Measurements from ENCODE around the gene CLIP2.

CLIP2 gene

DNA sequence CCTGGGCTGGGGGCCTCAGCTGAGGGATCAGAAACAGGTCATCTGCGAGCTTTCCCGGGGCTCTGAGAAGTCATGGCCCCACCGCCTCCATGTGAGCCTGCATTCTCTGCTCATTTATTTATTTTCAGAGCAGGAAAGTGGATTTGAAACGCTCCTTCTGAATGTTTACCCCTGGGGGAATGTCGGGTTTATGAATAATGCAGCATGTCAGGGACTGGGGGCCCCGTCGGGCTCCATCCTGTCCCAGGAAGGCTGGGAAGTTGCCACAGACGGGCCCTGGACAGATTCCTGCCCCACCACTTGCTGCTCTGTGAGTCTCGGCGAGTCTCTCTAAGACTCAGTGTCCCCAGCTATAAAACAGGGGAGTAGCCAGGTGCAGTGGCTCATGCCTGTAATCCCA, 152.6 kb downstream of the CLIP2 start:
- Histone ChIP-seq H3K27me3 (replicated peaks; ENCODE audit: control insufficient read depth, insufficient read depth, low read length, poor library complexity, severe bottlenecking) (no peaks in the 10 kb centered on the region), H3K36me3 (ENCODE audit: control insufficient read depth, insufficient read depth, low read length) (no peaks in the 10 kb centered on the region), H3K4me3 (ENCODE audit: insufficient read depth, low read depth, low read length, poor library complexity, severe bottlenecking) (no peak overlapping the region), H3K4me1 (ENCODE audit: control insufficient read depth, insufficient read depth, low read length, poor library complexity, severe bottlenecking) (no peaks in the 10 kb centered on the region), H3K9me3 (ENCODE audit: control insufficient read depth, low read length) (no peaks in the 10 kb centered on the region), H3K27ac (ENCODE audit: insufficient read depth, low read length, poor library complexity, severe bottlenecking) (no peak overlapping the region)
- DNase-seq = no peak

DNA sequence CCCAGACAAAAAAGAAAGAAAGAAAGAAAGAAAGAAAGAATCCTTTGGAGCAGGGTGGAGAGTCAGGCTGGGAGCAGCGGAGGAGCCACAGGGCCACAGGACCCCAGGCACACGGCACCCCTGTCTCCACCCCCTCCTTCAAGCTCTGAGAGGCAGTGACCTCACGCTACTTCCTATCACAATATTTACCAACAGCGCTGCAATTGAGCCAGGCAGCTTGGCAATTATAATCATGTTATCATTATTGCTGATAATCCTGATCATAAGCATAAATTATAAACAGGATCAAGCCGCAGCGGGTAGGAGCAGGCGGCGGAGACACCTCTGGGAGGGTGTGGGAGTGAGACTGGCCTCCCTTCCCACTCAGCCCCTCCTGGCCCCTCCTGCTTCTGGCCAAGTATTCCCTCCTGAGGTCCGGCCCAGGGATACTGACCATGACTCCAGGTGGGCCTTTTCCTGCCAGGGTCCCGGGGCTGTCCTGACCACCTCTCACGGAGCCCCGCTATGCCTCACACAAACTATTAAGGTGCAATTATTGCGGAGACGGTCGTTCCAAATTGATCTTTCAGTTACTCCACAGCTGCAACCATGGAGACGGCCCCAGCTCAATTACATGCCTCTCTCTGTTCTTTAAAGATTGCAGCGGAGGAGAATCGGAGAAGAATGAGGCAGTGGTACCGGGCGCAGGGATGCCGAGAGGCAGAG, 154.5 kb downstream of the CLIP2 start:
- Histone ChIP-seq H3K9me3 (ENCODE audit: control insufficient read depth, low read length) (no peaks in the 10 kb centered on the region), H3K4me3 (ENCODE audit: insufficient read depth, low read depth, low read length, poor library complexity, severe bottlenecking) (no peak overlapping the region), H3K36me3 (ENCODE audit: control insufficient read depth, insufficient read depth, low read length) (no peaks in the 10 kb centered on the region), H3K27ac (ENCODE audit: insufficient read depth, low read length, poor library complexity, severe bottlenecking) (no peak overlapping the region), H3K27me3 (replicated peaks; ENCODE audit: control insufficient read depth, insufficient read depth, low read length, poor library complexity, severe bottlenecking) (no peaks in the 10 kb centered on the region), H3K4me1 (ENCODE audit: control insufficient read depth, insufficient read depth, low read length, poor library complexity, severe bottlenecking) (no peaks in the 10 kb centered on the region)
- no peak for DNase-seq

DNA sequence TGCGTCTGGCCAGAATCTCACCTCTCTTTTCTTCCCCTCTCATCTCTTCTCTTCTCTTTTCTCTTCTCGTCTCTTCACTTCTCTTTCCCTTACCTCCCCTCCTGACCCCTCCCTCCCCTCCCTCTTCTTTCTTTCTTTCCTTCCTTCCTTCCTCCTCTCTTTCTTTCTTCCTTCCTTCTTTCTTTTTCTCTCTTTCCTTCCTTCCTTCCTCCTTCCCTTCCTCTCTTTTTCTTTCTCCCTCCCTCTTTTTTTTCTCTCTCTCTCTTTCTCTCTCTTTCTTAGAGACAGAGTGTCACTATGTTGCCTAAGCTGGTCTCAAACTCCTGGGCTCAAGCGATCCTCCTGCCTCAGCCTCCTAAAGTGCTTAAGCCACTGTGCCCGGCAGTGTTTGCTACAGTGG, 159.9 kb downstream of the CLIP2 start:
- no peaks in the 10 kb centered on the region for H3K36me3 ChIP-seq (ENCODE audit: control insufficient read depth, insufficient read depth, low read length)
- no peaks in the 10 kb centered on the region for H3K27me3 ChIP-seq (replicated peaks; ENCODE audit: control insufficient read depth, insufficient read depth, low read length, poor library complexity, severe bottlenecking)
- H3K4me3 ChIP-seq (ENCODE audit: insufficient read depth, low read depth, low read length, poor library complexity, severe bottlenecking) = no peak overlapping the region
- H3K9me3 ChIP-seq (ENCODE audit: control insufficient read depth, low read length) = no peaks in the 10 kb centered on the region
- DNase-seq = no peak
- no peak overlapping the region for H3K27ac ChIP-seq (ENCODE audit: insufficient read depth, low read length, poor library complexity, severe bottlenecking)
- H3K4me1 ChIP-seq (ENCODE audit: control insufficient read depth, insufficient read depth, low read length, poor library complexity, severe bottlenecking) = peaks cover 14% of the 10 kb centered on the region

DNA sequence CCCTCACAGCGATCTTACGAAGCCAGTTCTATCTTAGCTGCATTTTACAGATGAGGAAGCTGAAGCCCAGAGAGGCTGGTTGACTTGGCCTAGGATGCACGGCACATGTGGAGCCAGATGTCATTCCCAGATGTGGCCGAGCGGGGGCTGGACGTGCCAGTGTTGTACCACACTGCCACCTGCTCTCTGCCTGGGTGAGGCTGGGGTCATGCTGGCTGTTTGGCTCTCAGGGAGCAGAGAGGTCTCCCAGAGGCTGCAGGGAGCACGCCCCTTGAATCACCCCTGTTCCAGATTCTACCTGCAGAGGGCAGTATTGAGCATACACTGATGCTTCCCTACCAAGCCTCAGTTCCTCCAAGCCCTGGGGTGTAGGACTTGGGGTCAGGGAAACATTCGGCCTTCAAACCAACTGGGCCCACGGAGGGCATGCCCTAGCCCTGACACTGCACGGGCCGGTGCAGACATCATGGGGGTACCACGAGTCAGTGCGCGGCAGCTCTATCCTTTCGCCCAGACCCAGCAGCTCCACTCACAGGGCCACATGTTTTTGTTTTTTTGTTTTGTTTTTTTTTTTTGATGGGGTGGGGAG, 160.7 kb downstream of the CLIP2 start:
- Histone ChIP-seq H3K9me3 (ENCODE audit: control insufficient read depth, low read length) (no peaks in the 10 kb centered on the region), H3K27me3 (replicated peaks; ENCODE audit: control insufficient read depth, insufficient read depth, low read length, poor library complexity, severe bottlenecking) (no peaks in the 10 kb centered on the region), H3K36me3 (ENCODE audit: control insufficient read depth, insufficient read depth, low read length) (no peaks in the 10 kb centered on the region), H3K4me3 (ENCODE audit: insufficient read depth, low read depth, low read length, poor library complexity, severe bottlenecking) (no peak overlapping the region), H3K4me1 (ENCODE audit: control insufficient read depth, insufficient read depth, low read length, poor library complexity, severe bottlenecking) (peaks cover 14% of the 10 kb centered on the region), H3K27ac (ENCODE audit: insufficient read depth, low read length, poor library complexity, severe bottlenecking) (no peak overlapping the region)
- DNase-seq = peak; percentile 22 to 52 (median 32)

DNA sequence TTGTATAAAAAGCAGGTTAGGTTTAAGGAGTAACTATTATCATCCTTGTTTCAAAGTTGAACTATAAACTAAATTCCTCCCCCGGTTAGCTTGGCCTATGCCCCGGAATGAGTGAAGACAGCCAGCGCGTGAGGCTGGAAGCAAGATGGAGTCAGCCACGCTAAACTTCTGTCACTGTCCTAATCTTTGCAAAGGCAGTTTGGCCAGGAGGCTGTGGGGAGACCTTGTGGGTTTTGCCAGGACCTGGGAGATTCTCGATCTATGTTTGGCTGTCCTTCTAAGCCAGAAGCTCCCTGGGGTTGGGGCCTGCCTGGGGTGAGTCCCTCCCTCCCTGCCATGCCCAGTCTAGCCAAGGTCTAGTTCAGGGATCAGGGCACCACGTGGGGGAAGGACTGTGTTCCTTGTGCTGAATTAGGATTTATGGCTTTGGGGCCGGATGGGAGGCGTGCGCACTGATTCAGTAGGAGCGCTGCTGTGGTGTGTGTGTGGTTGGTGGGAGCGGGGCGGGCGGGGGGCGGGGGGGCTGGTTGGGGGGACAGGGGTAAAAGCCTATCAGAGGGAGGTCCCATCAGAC, 163.6 kb downstream of the CLIP2 start:
- Histone ChIP-seq H3K27me3 (replicated peaks; ENCODE audit: control insufficient read depth, insufficient read depth, low read length, poor library complexity, severe bottlenecking) (no peaks in the 10 kb centered on the region), H3K27ac (ENCODE audit: insufficient read depth, low read length, poor library complexity, severe bottlenecking) (peak overlapping the region; percentile 85), H3K9me3 (ENCODE audit: control insufficient read depth, low read length) (no peaks in the 10 kb centered on the region), H3K4me3 (ENCODE audit: insufficient read depth, low read depth, low read length, poor library complexity, severe bottlenecking) (peak overlapping the region; percentile 35), H3K36me3 (ENCODE audit: control insufficient read depth, insufficient read depth, low read length) (no peaks in the 10 kb centered on the region), H3K4me1 (ENCODE audit: control insufficient read depth, insufficient read depth, low read length, poor library complexity, severe bottlenecking) (peaks cover 14% of the 10 kb centered on the region)
- peak in 1 of 3 donors; percentile 12 for DNase-seq

DNA sequence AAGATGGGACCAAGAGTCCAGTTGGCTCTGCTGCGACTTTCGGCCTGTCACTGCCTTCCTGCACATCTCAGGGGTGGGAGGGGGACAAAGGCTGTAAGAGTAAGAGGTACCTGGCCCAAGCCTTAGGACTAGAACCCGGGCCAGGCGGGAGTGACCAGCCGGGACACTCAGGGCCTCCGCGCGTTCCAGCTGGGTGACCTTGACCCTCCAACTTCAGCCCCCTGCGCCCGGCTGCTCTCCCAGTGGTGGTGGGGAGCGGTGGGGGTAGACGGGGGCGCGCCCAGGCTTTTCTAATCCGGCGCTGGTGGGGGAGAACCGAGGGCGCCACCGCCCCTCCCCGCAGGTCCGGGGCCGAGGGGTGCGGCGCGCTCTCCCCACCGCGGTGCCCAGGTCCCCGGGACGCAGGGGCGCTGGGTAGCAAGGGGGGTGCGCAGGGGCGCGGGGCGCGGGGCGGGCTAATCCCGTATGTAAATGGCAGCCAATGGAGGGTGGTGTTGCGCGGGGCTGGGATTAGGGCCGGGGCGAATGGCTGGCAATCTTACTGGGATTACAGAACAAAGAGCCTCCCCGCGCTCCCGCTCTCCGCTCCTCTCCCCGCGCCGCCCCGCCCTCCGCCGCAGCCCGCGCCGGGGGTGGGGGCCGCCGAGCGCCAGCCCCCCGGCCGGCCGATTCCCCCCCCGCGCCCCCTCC, 164.3 kb downstream of the CLIP2 start, which contains the start of gene GTF2IRD1:
Gene GTF2IRD1 (plus strand): TSS at position 585 of the 690 bp plus-strand sequence. CDS start 54,175 bp downstream, outside the sequence.
- H3K4me3 ChIP-seq (ENCODE audit: insufficient read depth, low read depth, low read length, poor library complexity, severe bottlenecking) = peak within 1 kb of the TSS; percentile 62
- H3K4me1 ChIP-seq (ENCODE audit: control insufficient read depth, insufficient read depth, low read length, poor library complexity, severe bottlenecking) = peaks cover 14% of the 10 kb centered on the region
- H3K9me3 ChIP-seq (ENCODE audit: control insufficient read depth, low read length) = no peaks in the 10 kb centered on the region
- DNase-seq = peak; percentile 45 to 54 (median 49)
- H3K36me3 ChIP-seq (ENCODE audit: control insufficient read depth, insufficient read depth, low read length) = no peaks in the 10 kb centered on the region
- H3K27me3 ChIP-seq (replicated peaks; ENCODE audit: control insufficient read depth, insufficient read depth, low read length, poor library complexity, severe bottlenecking) = no peaks in the 10 kb centered on the region
- peak within 1 kb of the TSS; percentile 85 for H3K27ac ChIP-seq (ENCODE audit: insufficient read depth, low read length, poor library complexity, severe bottlenecking)

DNA sequence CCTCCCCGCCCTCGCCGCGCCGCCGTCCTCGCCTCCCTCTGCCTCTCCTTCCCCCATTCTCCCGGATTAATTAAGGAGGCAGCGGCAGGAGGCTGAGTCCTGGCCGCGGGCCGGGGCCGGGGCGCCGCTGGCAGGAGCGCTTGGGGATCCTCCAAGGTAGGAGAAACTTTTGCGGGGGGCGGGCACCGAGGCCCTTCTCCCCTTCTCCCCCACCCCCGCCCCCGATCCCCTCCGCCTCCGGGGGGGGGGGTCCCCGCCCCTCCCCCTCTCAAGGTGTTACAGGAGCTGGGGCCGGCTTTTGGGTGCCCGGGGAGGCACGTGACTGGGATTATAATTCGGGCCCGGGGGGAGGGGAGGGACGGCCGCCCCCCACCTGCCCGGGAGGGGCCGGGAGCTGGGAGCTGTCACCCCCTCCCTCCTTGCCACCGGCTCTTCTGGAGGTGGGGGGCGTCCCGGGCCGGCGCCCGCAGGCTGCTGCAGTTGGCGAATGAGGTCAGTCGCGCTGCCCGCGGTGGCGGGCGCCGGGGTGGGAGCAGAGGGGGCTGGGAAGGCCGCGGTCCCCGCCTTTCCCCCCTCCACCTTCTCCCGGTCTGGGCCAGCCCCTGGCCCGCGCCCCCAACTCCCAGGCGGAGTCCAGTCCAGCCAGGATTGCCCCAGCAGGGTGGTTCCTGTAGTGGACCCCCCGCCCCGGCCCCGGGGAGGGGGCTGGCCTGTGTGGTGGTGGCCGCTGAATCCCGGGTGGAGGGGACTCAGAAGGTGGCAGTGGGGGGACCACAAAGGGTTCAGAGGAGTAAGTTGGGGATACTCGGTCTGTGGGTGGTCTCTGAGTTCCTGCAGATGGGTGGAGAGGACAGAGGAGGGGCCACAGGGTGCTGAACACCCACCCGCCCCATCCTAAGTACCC, 165.1 kb downstream of the CLIP2 start:
- H3K36me3 ChIP-seq (ENCODE audit: control insufficient read depth, insufficient read depth, low read length) = no peaks in the 10 kb centered on the region
- peak overlapping the region; percentile 49 for H3K4me3 ChIP-seq (ENCODE audit: insufficient read depth, low read depth, low read length, poor library complexity, severe bottlenecking)
- no peak for DNase-seq
- H3K4me1 ChIP-seq (ENCODE audit: control insufficient read depth, insufficient read depth, low read length, poor library complexity, severe bottlenecking) = peaks cover 14% of the 10 kb centered on the region
- no peaks in the 10 kb centered on the region for H3K27me3 ChIP-seq (replicated peaks; ENCODE audit: control insufficient read depth, insufficient read depth, low read length, poor library complexity, severe bottlenecking)
- H3K9me3 ChIP-seq (ENCODE audit: control insufficient read depth, low read length) = no peaks in the 10 kb centered on the region
- H3K27ac ChIP-seq (ENCODE audit: insufficient read depth, low read length, poor library complexity, severe bottlenecking) = peak overlapping the region; percentile 11

DNA sequence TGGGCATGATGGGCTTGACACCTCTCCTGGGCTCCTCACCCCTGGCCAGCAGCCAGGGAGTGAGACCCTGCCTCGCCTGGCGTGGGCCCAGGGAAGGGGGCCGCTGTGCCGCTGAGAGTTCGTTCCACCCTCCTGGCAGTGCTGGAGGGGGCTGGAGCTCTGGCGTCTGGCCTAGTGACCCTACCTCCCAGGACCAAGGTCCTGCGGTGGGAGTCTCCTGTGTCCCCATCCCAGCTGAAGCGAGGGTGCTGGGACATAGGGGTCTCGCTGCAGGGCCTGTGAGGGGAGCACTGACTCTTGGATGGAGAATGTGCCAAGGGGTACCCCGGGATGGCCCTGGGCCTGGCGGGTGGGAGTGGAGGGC, 165.7 kb downstream of the CLIP2 start:
- H3K9me3 ChIP-seq (ENCODE audit: control insufficient read depth, low read length) = no peaks in the 10 kb centered on the region
- H3K36me3 ChIP-seq (ENCODE audit: control insufficient read depth, insufficient read depth, low read length) = no peaks in the 10 kb centered on the region
- no peaks in the 10 kb centered on the region for H3K27me3 ChIP-seq (replicated peaks; ENCODE audit: control insufficient read depth, insufficient read depth, low read length, poor library complexity, severe bottlenecking)
- DNase-seq = no peak
- peaks cover 14% of the 10 kb centered on the region for H3K4me1 ChIP-seq (ENCODE audit: control insufficient read depth, insufficient read depth, low read length, poor library complexity, severe bottlenecking)
- H3K27ac ChIP-seq (ENCODE audit: insufficient read depth, low read length, poor library complexity, severe bottlenecking) = no peak overlapping the region
- H3K4me3 ChIP-seq (ENCODE audit: insufficient read depth, low read depth, low read length, poor library complexity, severe bottlenecking) = no peak overlapping the region

DNA sequence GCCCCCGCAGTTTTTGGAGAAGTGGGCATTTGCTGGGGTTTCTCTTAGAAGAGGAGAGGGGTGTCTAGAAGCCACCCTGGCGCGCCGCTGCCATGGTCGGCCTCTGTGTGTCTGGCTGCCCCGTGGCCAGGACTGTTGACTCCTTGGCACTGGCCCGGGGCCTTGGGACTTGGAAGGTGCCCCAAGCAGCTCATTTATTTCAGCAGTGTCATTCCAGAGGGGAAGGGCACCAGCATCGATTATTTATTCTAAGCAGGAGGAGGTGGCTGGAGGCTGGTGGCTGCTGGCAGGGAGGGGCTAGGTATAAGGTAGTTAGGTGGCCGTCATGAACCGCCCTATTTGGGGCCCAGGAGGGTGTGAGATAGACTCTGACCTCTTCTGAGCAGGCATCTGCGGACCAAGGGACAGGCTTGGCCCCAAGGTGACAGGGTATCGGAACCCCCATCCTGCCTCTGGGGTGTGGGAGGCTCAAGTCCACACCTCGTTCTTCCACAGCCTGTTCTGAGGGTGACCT, 166.1 kb downstream of the CLIP2 start:
- Histone ChIP-seq H3K4me1 (ENCODE audit: control insufficient read depth, insufficient read depth, low read length, poor library complexity, severe bottlenecking) (peaks cover 14% of the 10 kb centered on the region), H3K36me3 (ENCODE audit: control insufficient read depth, insufficient read depth, low read length) (no peaks in the 10 kb centered on the region), H3K27me3 (replicated peaks; ENCODE audit: control insufficient read depth, insufficient read depth, low read length, poor library complexity, severe bottlenecking) (no peaks in the 10 kb centered on the region), H3K9me3 (ENCODE audit: control insufficient read depth, low read length) (no peaks in the 10 kb centered on the region), H3K27ac (ENCODE audit: insufficient read depth, low read length, poor library complexity, severe bottlenecking) (no peak overlapping the region), H3K4me3 (ENCODE audit: insufficient read depth, low read depth, low read length, poor library complexity, severe bottlenecking) (no peak overlapping the region)
- no peak for DNase-seq

Data from effector memory CD4-positive, alpha-beta T cell (primary cell).